Measurements from ENCODE around the gene NIN.
A peak's percentile ranks its signal among the peaks of the same experiment; 100 is the strongest.
"Not testable (repeated sequence)": the region's sequence is repeated elsewhere in the genome, so short reads cannot be mapped to it uniquely, and the experiment has no call there.

The NIN gene

GRCh38 chr14:50837271-50837670 is 6.3 kb upstream of the NIN start:
- DNase-seq: no peak

DNA sequence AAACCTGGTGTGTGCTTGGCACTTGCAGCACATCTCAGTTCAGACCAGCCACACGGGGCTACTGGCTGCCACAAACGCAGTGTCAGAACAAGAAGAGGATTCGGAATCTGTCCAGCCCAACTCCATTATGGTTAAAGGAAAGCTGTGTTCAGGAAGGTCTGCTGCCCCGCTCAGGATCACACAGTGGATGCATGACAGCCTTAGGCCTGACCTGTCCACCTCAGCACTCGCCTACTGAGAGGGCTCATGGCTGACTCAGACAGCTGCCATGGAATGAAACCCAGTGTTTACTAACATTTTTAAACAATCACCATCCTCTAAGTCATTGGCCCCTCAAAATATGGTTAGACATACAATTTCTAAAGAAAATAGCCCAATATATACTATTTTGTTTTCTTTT is 5.6 kb upstream of the NIN start:
- DNase-seq: no peak

DNA sequence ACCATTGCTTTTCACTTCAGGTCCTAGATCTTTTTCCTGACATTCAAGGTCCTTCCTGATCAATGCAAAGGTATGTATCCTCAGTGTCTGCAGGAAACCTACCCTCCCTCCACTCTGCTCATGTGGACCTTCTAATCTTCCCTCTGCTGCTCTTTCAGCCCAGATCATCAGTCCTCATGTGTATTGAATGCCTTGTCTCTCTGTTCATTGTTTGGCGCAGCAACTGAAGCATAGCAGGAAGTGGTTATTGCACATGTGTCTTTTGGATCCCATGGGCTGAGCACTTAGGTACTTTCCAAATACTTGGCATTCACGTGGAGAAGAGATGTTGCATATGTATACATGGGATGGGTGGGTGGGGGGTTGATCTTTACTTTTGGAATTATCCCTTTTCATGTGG is 4.3 kb upstream of the NIN start:
- no peak for DNase-seq

- no peak for DNase-seq
Measured at GRCh38 chr14:50834802-50835276, 3.9 kb upstream of the NIN start.

DNA sequence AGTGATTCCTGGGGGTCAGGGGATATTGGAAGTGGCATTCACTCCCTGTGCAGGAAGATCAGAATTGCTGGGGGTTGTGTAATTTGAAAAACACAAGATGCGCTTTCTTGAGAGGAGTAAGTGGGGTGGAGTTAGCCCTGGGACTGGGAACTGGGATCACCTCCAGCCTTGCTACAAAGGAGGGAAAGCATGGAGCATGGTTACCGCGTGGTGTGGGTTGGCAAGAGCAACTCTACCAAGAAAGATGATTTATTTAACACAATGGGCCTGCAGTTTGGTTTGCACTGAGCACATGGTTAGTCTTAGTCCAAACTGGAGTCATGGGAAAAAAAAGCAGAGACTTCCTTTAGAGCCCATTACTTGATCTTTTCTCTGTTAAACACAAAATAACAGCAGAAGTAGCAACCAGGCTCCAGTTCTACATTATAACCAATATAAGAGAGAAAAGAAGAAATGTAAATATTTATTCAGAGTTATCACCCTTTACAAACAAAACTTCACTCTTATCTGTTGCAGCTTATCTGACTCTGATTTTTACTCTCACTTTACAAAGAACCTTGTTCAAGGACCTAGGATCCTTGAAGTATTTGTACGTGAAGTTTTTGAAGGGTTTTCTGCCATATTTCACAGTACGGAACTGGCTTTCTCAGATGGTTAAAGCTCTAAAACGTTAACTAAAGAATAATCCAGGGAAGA is 2.1 kb upstream of the NIN start:
- DNase-seq: no peak

- no peak for DNase-seq
Measured at GRCh38 chr14:50831726-50832168, 785 bp upstream of the NIN start.

- peak; percentile 26 to 58 (median 42) for DNase-seq
Measured at GRCh38 chr14:50830044-50830931, 674 bp downstream of the NIN start.

GRCh38 chr14:50829489-50830043 is 1.4 kb downstream of the NIN start:
- DNase-seq: no peak

DNA sequence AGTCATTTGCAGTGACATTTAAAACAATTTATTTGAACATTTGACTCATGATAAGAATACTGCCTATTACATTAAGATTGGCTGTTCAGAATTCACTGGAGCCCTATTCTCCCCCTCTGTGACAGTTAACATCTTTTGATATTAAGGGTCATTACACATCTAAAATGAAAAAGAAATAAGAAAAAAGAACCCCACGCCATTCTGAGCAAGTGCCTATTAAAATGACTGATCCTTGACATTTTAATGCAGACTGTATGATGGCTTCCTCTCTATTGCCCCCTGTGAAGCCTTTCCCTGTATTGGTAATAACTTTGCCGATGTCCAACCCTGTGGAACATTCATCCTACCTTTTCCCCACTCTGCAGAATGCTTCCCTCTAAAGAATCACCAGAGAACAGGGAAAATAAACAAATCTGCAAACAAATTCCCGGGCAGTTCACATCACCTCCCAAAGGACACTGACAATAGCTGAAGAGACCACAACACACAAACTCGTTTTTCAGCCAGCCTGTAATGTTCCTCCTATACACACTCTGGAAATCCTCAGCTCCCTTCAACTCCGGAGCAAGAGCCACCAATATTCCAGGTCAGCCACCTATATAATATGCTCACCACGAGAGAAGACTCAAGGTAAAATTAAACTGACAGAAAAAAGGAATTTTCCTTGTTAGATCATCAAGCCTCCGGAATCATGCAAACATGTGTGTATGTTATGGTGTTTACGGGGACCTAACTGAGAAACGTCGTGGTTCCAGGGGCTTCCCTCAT is 2.1 kb downstream of the NIN start:
- DNase-seq: no peak

GRCh38 chr14:50826681-50827080 is 4.3 kb downstream of the NIN start:
- DNase-seq: no peak

DNA sequence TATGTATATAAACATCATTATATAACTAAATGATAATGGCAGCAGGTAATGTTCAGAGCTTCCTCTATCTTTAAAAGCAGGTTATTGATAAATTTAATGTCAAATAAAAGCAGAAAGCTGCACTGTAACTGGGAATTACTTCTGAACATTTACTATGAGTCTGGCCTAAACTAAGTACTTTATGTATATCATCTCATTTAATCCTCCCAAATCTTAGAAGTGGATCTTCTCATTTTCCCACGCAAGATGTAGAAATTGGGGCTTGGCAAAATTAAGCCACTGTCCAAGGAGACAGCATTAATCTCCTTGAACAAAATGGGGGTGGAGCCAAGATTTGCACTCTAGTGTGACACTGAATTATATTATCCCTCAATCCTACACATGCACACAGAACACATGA is 5.7 kb downstream of the NIN start:
- DNase-seq: no peak

- DNase-seq: no peak
Measured at GRCh38 chr14:50823762-50824636, 7.0 kb downstream of the NIN start.

- no peak for DNase-seq
Measured at GRCh38 chr14:50823051-50823761, 7.8 kb downstream of the NIN start.

DNA sequence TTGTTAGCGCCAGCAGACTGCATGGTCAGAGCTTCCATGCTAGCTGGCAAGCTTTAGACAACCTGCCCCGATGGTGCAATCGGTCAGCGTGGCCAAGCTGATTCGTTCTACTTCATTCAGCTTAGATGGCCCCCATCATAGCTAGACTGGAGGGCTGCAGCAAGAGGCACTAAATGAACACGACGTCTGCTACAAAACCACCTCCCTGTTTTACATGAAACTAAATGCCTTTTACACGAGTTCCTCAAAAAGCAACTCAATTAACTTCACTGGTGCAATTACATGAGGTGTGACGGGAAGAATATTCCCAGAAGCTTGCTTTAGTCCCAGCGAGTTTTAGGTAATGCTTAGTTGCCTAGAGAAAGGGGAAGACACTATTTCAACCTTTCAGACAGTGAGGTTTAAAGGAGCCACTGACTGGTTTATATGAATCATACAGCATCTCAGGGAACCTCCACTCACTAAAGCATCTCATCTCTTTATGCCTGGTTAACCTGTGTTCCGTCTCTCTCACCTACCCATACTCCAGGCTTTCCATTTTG is 8.4 kb downstream of the NIN start:
- DNase-seq: no peak

GRCh38 chr14:50821510-50822464 is 9.2 kb downstream of the NIN start:
- peak in 2 of 4 experiments; percentile 18 to 36 for DNase-seq

DNA sequence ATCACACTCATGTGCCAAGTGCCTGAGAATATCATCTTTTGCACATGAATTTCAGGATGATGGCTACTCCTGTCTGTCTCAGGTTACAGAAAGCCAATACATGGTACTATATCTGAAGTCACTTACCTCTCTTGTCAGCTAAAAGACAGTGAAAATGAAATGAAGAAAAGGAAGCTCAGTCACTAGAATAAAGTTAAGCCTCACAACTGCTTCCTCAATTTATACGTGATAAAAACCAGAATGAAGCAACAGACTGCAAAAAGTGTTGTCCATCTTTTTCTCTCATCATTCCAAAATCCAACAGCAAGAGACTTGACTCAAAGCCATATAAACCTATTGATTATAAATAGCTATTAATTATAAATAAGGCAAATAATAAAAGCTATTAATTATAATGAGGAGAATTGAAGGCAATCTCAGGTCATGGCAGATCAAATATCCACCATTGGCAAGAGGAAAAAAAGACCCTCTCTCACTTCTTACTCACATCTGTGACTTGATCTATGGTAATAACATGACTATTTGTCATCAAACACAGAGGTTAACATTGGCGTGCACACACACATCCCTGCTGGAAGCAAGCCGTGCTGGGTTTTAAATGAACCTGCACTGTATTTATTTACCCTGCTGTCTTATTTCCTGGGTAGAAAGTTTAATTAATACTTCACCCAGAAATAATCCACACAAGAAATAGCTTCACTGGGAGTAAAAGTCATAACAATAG is 10.0 kb downstream of the NIN start:
- no peak for DNase-seq

DNA sequence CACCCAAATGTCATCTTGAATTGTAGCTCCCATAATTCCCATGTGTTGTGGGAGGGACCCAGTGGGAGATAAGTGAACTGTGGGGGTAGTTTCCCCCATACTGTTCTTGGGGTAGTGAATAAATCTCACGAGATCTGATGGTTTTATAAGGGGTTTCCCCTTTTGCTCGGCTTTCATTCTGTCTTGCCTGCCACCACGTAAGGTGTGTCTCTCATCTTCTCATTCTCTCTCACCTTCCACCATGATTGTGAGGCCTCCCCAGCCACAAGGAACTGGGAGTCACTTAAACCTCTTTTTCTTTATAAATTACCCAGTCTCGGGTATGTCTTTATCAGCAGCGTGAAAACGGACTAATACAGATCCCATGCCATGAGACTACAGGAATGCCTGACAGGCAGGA is 11.7 kb downstream of the NIN start:
- DNase-seq: not testable (repeated sequence)

GRCh38 chr14:50816395-50817047 is 14.4 kb downstream of the NIN start:
- no peak for DNase-seq

All from activated naive CD4-positive, alpha-beta T cell (primary cell).